GM19455 (cell line): Measurements from ENCODE around the gene MPDU1.
"Not testable (repeated sequence)": the region's sequence is repeated elsewhere in the genome, so short reads cannot be mapped to it uniquely, and the experiment has no call there.

Source experiments
- ATAC-seq: cut with Tn5 transposase; IDR thresholded peaks from one replicate; pipeline ENCODE4 v1.9.1; 2021; ENCODE audit not compliant: unreplicated experiment

Gene MPDU1

GRCh38 chr17:7614425-7615264 lies 31.0 kb downstream of the MPDU1 start, which contains the start of gene FXR2:
FXR2 (minus strand) TSS chr17:7614897; CDS start chr17:7614532, 365 bp downstream.
- ATAC-seq = peak; percentile 86

GRCh38 chr17:7615265-7615747 lies 31.7 kb downstream of the MPDU1 start:
- no peak for ATAC-seq

- no peak for ATAC-seq
Observed at GRCh38 chr17:7618608-7619007, 35.0 kb downstream of the MPDU1 start.

- ATAC-seq = no peak
Observed at GRCh38 chr17:7620835-7621234, 37.2 kb downstream of the MPDU1 start.

- ATAC-seq = no peak
Observed at GRCh38 chr17:7623661-7624060, 40.0 kb downstream of the MPDU1 start.

- ATAC-seq = not testable (repeated sequence)
Observed at GRCh38 chr17:7625749-7626148, 42.1 kb downstream of the MPDU1 start.

- ATAC-seq = no peak
Observed at GRCh38 chr17:7626307-7626706, 42.7 kb downstream of the MPDU1 start.

GRCh38 chr17:7626956-7627249 lies 43.3 kb downstream of the MPDU1 start:
- ATAC-seq = no peak

GRCh38 chr17:7627250-7628121 lies 43.8 kb downstream of the MPDU1 start, which contains the start of gene SAT2:
SAT2 (minus strand) TSS chr17:7627821; CDS start chr17:7627635, 186 bp downstream.
- peak; percentile 82 for ATAC-seq

GRCh38 chr17:7629939-7630571 lies 46.4 kb downstream of the MPDU1 start, which contains the start of gene SHBG:
SHBG (plus strand) TSS chr17:7630135; CDS start chr17:7630173, 38 bp downstream.
- ATAC-seq = no peak

- no peak for ATAC-seq
Observed at GRCh38 chr17:7631398-7632380, 48.0 kb downstream of the MPDU1 start.

- ATAC-seq = no peak
Observed at GRCh38 chr17:7632492-7632894, 48.8 kb downstream of the MPDU1 start.

- no peak for ATAC-seq
Observed at GRCh38 chr17:7633093-7633492, 49.4 kb downstream of the MPDU1 start.

GRCh38 chr17:7634384-7634783 lies 50.7 kb downstream of the MPDU1 start:
- no peak for ATAC-seq

GRCh38 chr17:7636163-7636562 lies 52.5 kb downstream of the MPDU1 start:
- no peak for ATAC-seq
